DMS153 (cell line): ENCODE measurements around the gene KIAA0753.

Experiments
- DNase-seq: peaks from one replicate; lab custom pipeline; 2025; lab: John Stamatoyannopoulos, UW

KIAA0753 gene

GRCh38 chr17:6640536-6641246, at the start of gene KIAA0753, which contains the start of gene TXNDC17:
Gene KIAA0753 (minus strand): TSS chr17:6640711. CDS start chr17:6635103, 5,608 bp downstream.
Gene TXNDC17 (plus strand): TSS chr17:6641060. CDS start chr17:6641083, 23 bp downstream.
- peak; percentile 37 for DNase-seq

GRCh38 chr17:6688944-6689343, 48.4 kb upstream of the KIAA0753 start:
- DNase-seq, result no peak

GRCh38 chr17:6686026-6686425, 45.5 kb upstream of the KIAA0753 start:
- DNase-seq, result no peak

GRCh38 chr17:6684881-6685767, 44.6 kb upstream of the KIAA0753 start:
- DNase-seq, result no peak

- DNase-seq, result no peak
These were observed 43.9 kb upstream of the KIAA0753 start for GRCh38 chr17:6684460-6684783.

GRCh38 chr17:6683730-6684459, 43.4 kb upstream of the KIAA0753 start:
- no peak for DNase-seq

GRCh38 chr17:6683081-6683684, 42.7 kb upstream of the KIAA0753 start:
- no peak for DNase-seq

- no peak for DNase-seq
These were observed 41.8 kb upstream of the KIAA0753 start for GRCh38 chr17:6682339-6682738.

GRCh38 chr17:6681671-6682070, 41.2 kb upstream of the KIAA0753 start:
- DNase-seq, result no peak

- DNase-seq, result no peak
These were observed 40.7 kb upstream of the KIAA0753 start for GRCh38 chr17:6681176-6681575.

GRCh38 chr17:6679241-6679640, 38.7 kb upstream of the KIAA0753 start:
- no peak for DNase-seq

GRCh38 chr17:6677946-6678345, 37.4 kb upstream of the KIAA0753 start:
- DNase-seq, result no peak

- no peak for DNase-seq
These were observed 36.8 kb upstream of the KIAA0753 start for GRCh38 chr17:6677158-6677831.

GRCh38 chr17:6676802-6677157, 36.3 kb upstream of the KIAA0753 start:
- DNase-seq, result no peak

GRCh38 chr17:6675201-6675825, 34.8 kb upstream of the KIAA0753 start:
- DNase-seq, result no peak

- no peak for DNase-seq
These were observed 34.1 kb upstream of the KIAA0753 start for GRCh38 chr17:6674586-6674985.

- no peak for DNase-seq
These were observed 30.9 kb upstream of the KIAA0753 start for GRCh38 chr17:6671431-6671830.

GRCh38 chr17:6670999-6671398, 30.5 kb upstream of the KIAA0753 start:
- no peak for DNase-seq

- DNase-seq, result no peak
These were observed 30.1 kb upstream of the KIAA0753 start for GRCh38 chr17:6670571-6670970.

GRCh38 chr17:6669479-6670212, 29.1 kb upstream of the KIAA0753 start:
- no peak for DNase-seq
